Esophagus muscularis mucosa (tissue), 4 donors: ENCODE measurements around the gene TNNC2. TPM values are rescaled to one million over a fixed set of nuclear protein-coding genes. Genes with fewer than 3 reads are reported as not detected.

Experiments
- DNase-seq: peaks from one replicate; pipeline ENCODE4 v3.0.0-alpha.2; 2017; ENCODE audit errors: extremely low spot score
- H3K27ac ChIP-seq, 4 donors: fragments of 200-600 bp; sonication (generic); replicated peaks in 1 of 4; 1 replicate in 3 of 4; 2 replicates in 1 of 4; pipeline ENCODE4 v1.5.1; 2016 to 2019; ENCODE audit warnings: mild to moderate bottlenecking in 1 of 4
- H3K27me3 ChIP-seq, 4 donors: fragments of 200-600 bp; sonication (generic); one replicate each; pipeline versions ENCODE4 v1.5.1 to v1.6.0; 2016 to 2019
- H3K36me3 ChIP-seq, 4 donors: fragments of 200-600 bp; sonication (generic); one replicate each; pipeline ENCODE4 v1.5.1; 2016 to 2019
- H3K4me1 ChIP-seq, 4 donors: fragments of 200-600 bp; sonication (generic); one replicate each; pipeline ENCODE4 v1.5.1; 2016 to 2019
- H3K4me3 ChIP-seq, 4 donors: fragments of 200-600 bp; sonication (generic); 1 replicate in 2 of 4; 2 replicates in 2 of 4; pipeline ENCODE4 v1.5.1; 2016 to 2019; ENCODE audit warnings: mild to moderate bottlenecking in 4 of 4, moderate library complexity in 1 of 4
- H3K9me3 ChIP-seq, 4 donors: fragments of 200-600 bp; sonication (generic); 1 replicate in 3 of 4; 2 replicates in 1 of 4; pipeline ENCODE4 v1.5.1; 2016 to 2019
- CTCF ChIP-seq, 3 experiments: fragments of 200-600 bp in 2 of 3; fragments of 450-650 bp in 1 of 3; sonication (generic) in 2 of 3; IDR thresholded peaks; one replicate each; pipeline ENCODE4 v1.5.1; 2017 to 2019; ENCODE audit warnings: antibody characterized with exemption in 3 of 3, mild to moderate bottlenecking in 2 of 3, moderate library complexity in 1 of 3
- EP300 ChIP-seq: sonication (generic); formaldehyde crosslinking; IDR thresholded peaks from one replicate; pipeline ENCODE4 v1.6.1; 2017; ENCODE audit warnings: antibody characterized with exemption
- POLR2A ChIP-seq: fragments of 450-650 bp; IDR thresholded peaks from one replicate; pipeline ENCODE4 v1.6.1; 2017; ENCODE audit warnings: antibody characterized with exemption, moderate library complexity, mild to moderate bottlenecking, low read depth
- POLR2AphosphoS5 ChIP-seq, 2 donors: sonication (generic); formaldehyde crosslinking; IDR thresholded peaks; one replicate each; pipeline ENCODE4 v1.6.1; 2017; ENCODE audit warnings: antibody characterized with exemption in 2 of 2
- WGBS: methylation state at CpG from one replicate; pipeline ENCODE4 v1.1.5; 2018; 5-methylcytosine and 5-hydroxymethylcytosine counted together
- intact Hi-C: fragments of 100-400 bp; cut with DNase I; formaldehyde crosslinking; loops from one replicate; pipeline ENCODE4 v1.15.1; 2023
- total RNA-seq, 4 donors: library from RNA; depleted of rRNA; stranded (reverse); fragments of >200 nt; gene quantifications; one replicate each; pipeline versions ENCODE4 v1.1.0 to v1.2.1, GENCODE V29; 2016

Gene TNNC2
- total RNA-seq, 4 donors from 2014 or later, result 0.46 to 3.1 (median 1.8) TPM

GRCh38 chr20:45836841-45837240 is 9.7 kb upstream of the TNNC2 start:
- intact Hi-C loops, result no loop called here
- TF ChIP-seq CTCF (IDR thresholded peaks at IDR 0.05), result no peak
- no peak for TF ChIP-seq POLR2AphosphoS5 (IDR thresholded peaks at IDR 0.05)
- no peak for TF ChIP-seq EP300
- TF ChIP-seq POLR2A, result no peak
- H3K36me3 ChIP-seq, result peaks cover 11 to 52% (median 37%) of the 10 kb centered on the region in 4 donors
- peaks cover 35 to 70% (median 61%) of the 10 kb centered on the region in 4 donors for H3K4me1 ChIP-seq
- peak overlapping the region in 2 of 4 donors; percentile 0 to 42 for H3K4me3 ChIP-seq
- H3K27me3 ChIP-seq, result no peaks in the 10 kb centered on the region
- 27% methylated on average over 1 of the region's 1 CpG for WGBS
- DNase-seq, result no peak
- H3K9me3 ChIP-seq, result peaks cover 0 to 2% (median 0%) of the 10 kb centered on the region in 4 donors
- H3K27ac ChIP-seq, result peak overlapping the region in 3 of 4 donors; percentile 96 to 100 (median 98)

DNA sequence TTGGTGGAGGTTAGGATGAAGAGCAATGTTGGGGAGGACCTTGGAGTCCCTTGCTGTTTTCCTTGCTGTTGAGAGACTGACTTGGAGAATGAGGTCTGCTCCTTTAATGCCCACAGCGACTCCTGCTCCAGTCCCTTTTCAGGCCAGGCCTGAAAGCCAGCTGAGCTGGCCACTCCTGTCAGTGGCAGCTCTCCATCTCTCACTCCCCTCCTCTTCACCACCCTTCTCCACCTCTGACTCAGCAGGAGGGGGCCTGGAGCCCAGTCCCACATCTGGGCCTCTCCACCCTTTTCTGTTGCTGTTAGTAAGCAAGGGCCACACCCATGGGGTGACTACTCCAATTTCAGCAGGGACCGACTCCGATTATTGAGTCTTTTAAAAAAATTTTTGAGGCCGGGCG is 8.7 kb upstream of the TNNC2 start:
- DNase-seq, result no peak

GRCh38 chr20:45835329-45835765 is 8.2 kb upstream of the TNNC2 start:
- WGBS, result 45% methylated on average over 3 of the region's 3 CpGs
- H3K36me3 ChIP-seq, result peaks cover 2 to 37% (median 22%) of the 10 kb centered on the region in 4 donors
- DNase-seq, result no peak
- peaks cover 32 to 58% (median 49%) of the 10 kb centered on the region in 4 donors for H3K4me1 ChIP-seq
- H3K4me3 ChIP-seq, result peak overlapping the region; percentile 73 to 95 (median 80)
- peak overlapping the region; percentile 96 to 100 (median 97) for H3K27ac ChIP-seq
- intact Hi-C loops, result no loop called here
- TF ChIP-seq CTCF (IDR thresholded peaks at IDR 0.05), result no peak
- no peak for TF ChIP-seq POLR2AphosphoS5 (IDR thresholded peaks at IDR 0.05)
- TF ChIP-seq EP300, result no peak
- TF ChIP-seq POLR2A, result no peak
- H3K27me3 ChIP-seq, result no peaks in the 10 kb centered on the region
- H3K9me3 ChIP-seq, result peaks cover 0 to 2% (median 0%) of the 10 kb centered on the region in 4 donors

More for the DNA sequence above, 8.7 kb upstream of the TNNC2 start:
- WGBS, result 75% methylated on average over 5 of the region's 5 CpGs
- peak overlapping the region; percentile 73 to 95 (median 80) for H3K4me3 ChIP-seq
- peaks cover 0 to 2% (median 0%) of the 10 kb centered on the region in 4 donors for H3K9me3 ChIP-seq
- peak overlapping the region; percentile 96 to 100 (median 97) for H3K27ac ChIP-seq
- TF ChIP-seq POLR2AphosphoS5 (IDR thresholded peaks at IDR 0.05) (peak; percentile 34 to 50), POLR2A (no peak)
- intact Hi-C loops, result no loop called here
- H3K4me1 ChIP-seq, result peaks cover 32 to 62% (median 53%) of the 10 kb centered on the region in 4 donors
- no peaks in the 10 kb centered on the region for H3K27me3 ChIP-seq
- H3K36me3 ChIP-seq, result peaks cover 6 to 42% (median 26%) of the 10 kb centered on the region in 4 donors

DNA sequence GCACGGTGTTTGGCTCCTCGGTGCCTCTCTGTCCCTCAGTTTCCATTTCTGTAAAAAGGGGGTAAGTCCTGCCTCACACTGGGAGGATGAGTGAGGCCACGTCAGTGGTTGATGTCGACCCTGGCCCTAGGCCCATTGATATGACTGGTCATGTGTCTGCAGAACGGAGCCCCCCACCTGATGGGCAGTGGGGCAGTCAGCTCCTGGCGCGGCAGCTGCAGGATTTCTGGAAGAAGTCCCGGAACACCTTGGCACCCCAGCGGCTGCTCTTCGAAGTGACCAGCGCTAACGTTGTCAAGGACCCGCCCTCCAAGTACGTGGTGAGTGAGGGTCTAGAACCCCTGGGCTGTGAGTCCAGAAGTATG is 7.7 kb upstream of the TNNC2 start:
- WGBS, result 62% methylated on average over 12 of the region's 14 CpGs
- peak overlapping the region; percentile 73 to 95 (median 80) for H3K4me3 ChIP-seq
- peaks cover 32 to 53% (median 48%) of the 10 kb centered on the region in 4 donors for H3K4me1 ChIP-seq
- peak overlapping the region; percentile 96 to 100 (median 97) for H3K27ac ChIP-seq
- intact Hi-C loops, result no loop called here
- H3K27me3 ChIP-seq, result no peaks in the 10 kb centered on the region
- TF ChIP-seq EP300 (no peak), POLR2A (no peak), POLR2AphosphoS5 (IDR thresholded peaks at IDR 0.05) (no peak), CTCF (IDR thresholded peaks at IDR 0.05) (no peak)
- peaks cover 0 to 31% (median 16%) of the 10 kb centered on the region in 4 donors for H3K36me3 ChIP-seq
- no peak for DNase-seq
- peaks cover 0 to 2% (median 0%) of the 10 kb centered on the region in 4 donors for H3K9me3 ChIP-seq

DNA sequence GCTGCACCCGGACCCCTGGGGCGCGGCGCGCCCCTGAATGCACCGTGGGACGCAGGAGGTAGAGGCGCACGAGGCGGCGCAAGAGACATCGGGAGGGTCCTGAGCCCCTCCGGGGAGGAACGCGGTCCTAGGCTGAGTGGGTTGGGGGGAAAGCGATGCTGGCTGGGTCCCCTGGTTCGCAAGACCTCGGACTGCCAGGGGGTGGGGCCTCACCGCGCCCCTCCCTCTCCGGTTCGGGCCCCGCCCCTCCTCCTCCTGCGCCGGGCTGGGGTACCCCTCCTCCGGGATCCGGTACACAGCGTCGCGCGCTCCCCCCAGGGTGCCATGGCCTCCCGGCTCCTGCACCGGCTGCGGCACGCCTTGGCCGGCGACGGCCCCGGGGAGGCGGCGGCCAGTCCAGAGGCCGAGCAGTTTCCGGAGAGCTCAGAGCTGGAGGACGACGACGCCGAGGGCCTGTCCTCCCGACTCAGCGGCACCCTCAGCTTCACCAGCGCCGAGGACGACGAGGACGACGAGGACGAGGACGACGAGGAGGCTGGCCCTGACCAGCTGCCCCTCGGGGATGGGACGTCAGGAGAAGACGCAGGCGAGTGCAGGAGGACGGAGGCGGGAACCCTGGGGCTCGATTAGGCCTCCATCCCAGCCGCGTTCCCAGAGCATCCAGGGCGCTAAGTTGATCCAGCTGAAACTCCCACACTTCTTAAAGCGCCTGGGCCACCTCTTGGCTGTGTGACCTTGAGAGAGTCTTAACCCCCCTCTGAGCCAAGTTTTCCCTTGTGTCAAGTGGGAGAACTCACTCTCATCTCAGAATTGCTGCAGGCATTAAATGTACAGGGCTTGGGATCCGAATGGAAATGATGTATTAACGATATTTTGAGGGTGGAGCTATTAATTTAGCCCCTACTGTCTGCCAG is 7.0 kb upstream of the TNNC2 start:
- H3K9me3 ChIP-seq, result peaks cover 0 to 2% (median 0%) of the 10 kb centered on the region in 4 donors
- H3K27me3 ChIP-seq, result no peaks in the 10 kb centered on the region
- peak overlapping the region; percentile 96 to 100 (median 97) for H3K27ac ChIP-seq
- TF ChIP-seq POLR2A (peak; percentile 36), POLR2AphosphoS5 (IDR thresholded peaks at IDR 0.05) (peak; percentile 48 to 66), CTCF (IDR thresholded peaks at IDR 0.05) (no peak)
- no peak for DNase-seq
- WGBS, result 10% methylated on average over 10 of the region's 71 CpGs
- peak overlapping the region; percentile 73 to 95 (median 80) for H3K4me3 ChIP-seq
- peaks cover 0 to 25% (median 12%) of the 10 kb centered on the region in 4 donors for H3K36me3 ChIP-seq
- intact Hi-C loops, result no loop called here
- H3K4me1 ChIP-seq, result peaks cover 32 to 52% (median 48%) of the 10 kb centered on the region in 4 donors
